ENCODE measurements around the gene VWA2.

VWA2 gene

DNA sequence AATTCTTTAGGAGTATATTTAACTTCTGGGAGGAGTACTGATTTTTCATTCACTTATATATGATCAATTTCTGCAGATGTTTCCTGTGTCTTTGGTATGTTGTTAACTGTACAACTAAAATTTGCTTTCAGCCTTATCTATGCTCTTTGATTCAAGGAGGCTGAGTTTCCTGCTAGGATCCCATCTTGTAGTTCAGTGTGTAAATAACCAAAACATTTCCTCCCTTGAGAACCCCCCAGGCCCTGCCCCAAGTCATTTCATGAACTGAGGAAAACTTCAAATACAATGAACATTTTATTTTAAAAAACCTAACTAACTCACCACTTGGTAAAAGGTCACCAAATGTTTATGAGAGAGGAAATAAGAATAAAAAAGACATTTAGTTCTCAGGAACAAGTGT is 55.5 kb downstream of the VWA2 start:
- H3K27ac ChIP-seq = no peak overlapping the region
- TF ChIP-seq, protein P1, sequence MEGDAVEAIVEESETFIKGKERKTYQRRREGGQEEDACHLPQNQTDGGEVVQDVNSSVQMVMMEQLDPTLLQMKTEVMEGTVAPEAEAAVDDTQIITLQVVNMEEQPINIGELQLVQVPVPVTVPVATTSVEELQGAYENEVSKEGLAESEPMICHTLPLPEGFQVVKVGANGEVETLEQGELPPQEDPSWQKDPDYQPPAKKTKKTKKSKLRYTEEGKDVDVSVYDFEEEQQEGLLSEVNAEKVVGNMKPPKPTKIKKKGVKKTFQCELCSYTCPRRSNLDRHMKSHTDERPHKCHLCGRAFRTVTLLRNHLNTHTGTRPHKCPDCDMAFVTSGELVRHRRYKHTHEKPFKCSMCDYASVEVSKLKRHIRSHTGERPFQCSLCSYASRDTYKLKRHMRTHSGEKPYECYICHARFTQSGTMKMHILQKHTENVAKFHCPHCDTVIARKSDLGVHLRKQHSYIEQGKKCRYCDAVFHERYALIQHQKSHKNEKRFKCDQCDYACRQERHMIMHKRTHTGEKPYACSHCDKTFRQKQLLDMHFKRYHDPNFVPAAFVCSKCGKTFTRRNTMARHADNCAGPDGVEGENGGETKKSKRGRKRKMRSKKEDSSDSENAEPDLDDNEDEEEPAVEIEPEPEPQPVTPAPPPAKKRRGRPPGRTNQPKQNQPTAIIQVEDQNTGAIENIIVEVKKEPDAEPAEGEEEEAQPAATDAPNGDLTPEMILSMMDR (conservative IDR thresholded peaks at IDR 0.05) = no peak
- TF ChIP-seq ZFX (IDR thresholded peaks at IDR 0.05) = no peak

DNA sequence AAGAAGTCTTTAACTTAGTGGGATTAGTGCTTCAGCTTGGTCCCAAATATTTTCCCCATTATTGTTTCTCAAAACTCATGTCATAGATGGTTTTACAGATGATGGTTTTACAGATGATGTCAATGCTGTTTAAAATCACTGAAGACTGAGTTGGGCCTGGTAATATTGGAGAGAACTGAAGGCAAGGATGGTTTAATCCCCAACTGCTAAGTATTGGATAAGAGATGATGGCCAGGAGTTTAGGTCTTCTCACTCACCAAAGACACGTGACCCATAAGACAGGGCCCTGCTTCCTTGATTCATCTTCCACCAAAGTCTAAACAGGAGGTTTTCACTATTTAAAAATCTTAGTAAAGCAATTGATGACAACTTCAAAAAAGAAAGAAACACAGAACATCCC is 56.3 kb downstream of the VWA2 start:
- no peak for TF ChIP-seq ZFX (IDR thresholded peaks at IDR 0.05)
- TF ChIP-seq, protein P1 (conservative IDR thresholded peaks at IDR 0.05) = no peak
- no peak overlapping the region for H3K27ac ChIP-seq

DNA sequence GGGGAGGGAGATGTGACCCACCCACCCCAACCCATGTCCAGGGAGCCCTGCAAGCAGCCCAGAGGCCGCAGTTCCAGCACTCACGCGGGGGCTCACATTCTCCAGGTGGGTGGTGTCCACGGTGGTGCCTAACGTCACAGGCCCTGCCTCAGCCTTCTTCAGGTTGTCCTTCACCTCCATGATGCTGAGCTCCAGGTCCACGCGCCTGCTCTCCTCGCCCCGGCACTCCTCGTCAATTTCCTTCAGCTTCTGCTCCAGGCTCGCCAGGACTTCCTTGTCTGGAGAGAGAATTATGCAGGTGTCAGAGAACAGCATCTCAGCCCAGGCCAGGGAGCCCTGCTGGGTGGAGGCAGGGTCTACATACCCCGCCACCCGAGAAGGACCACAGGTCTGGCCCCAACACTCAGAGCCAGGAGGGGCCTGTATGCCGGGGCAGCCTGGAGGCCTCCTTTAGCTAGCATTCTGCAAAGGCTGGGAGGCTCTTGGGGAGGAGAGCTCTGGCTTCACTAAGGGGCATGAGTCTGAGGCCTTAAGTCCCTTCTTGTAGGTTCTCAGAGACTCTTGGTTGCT is 58.2 kb downstream of the VWA2 start:
- H3K27ac ChIP-seq = no peak overlapping the region
- TF ChIP-seq, protein P1 (conservative IDR thresholded peaks at IDR 0.05) = no peak
- no peak for TF ChIP-seq ZFX (IDR thresholded peaks at IDR 0.05)

DNA sequence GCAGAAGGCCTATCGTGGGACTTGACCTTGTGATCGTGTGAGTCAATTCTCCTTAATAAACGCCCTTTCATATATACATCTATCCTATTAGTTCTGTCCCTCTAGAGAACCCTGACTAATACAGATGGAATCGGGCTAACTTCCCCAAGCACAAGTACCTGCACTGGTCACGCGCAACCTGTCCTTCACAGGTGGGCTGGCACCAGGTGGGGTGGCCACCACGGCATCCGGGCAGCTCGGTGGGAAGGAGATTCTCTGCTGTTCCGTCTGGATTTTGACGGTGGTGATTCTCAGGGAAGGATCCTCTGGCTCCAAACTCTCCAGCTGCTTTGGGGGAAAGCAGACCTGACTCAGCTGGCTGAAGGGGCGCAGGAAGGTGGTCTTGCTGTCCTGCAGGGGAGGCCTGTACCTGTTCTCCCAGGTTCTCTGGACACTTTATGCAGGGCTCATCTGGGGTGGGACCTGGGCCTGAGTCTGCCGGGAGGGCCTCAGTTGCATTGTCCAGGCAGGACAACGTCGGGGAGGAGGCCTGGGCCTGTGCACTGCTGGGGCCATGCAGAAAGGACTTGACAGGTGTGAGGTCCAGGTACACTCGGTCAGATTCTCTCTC is 61.1 kb downstream of the VWA2 start:
- TF ChIP-seq, protein P1 (conservative IDR thresholded peaks at IDR 0.05) = no peak
- TF ChIP-seq ZFX (IDR thresholded peaks at IDR 0.05) = no peak
- no peak overlapping the region for H3K27ac ChIP-seq

DNA sequence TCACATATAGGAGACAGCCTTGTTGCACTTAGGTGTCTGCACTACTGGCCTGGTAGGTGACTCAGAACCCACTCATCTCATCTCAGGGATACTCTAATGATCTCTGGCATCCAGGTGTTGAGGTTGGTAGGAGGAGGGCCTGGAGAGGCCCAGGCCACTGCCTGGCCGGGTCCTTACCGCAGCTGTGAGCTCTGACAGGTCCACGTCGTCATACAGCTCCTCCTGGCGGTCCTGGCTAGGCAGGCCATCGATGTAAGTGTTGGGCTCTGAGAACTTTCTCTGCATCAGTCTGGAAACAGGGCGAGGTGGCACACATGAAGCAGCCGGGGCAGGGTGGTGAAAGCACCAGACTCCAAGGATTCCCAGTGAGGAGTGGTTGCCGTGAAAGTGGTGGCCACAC is 62.1 kb downstream of the VWA2 start:
- no peak overlapping the region for H3K27ac ChIP-seq
- TF ChIP-seq, protein P1 (conservative IDR thresholded peaks at IDR 0.05) = no peak
- TF ChIP-seq ZFX (IDR thresholded peaks at IDR 0.05) = no peak

DNA sequence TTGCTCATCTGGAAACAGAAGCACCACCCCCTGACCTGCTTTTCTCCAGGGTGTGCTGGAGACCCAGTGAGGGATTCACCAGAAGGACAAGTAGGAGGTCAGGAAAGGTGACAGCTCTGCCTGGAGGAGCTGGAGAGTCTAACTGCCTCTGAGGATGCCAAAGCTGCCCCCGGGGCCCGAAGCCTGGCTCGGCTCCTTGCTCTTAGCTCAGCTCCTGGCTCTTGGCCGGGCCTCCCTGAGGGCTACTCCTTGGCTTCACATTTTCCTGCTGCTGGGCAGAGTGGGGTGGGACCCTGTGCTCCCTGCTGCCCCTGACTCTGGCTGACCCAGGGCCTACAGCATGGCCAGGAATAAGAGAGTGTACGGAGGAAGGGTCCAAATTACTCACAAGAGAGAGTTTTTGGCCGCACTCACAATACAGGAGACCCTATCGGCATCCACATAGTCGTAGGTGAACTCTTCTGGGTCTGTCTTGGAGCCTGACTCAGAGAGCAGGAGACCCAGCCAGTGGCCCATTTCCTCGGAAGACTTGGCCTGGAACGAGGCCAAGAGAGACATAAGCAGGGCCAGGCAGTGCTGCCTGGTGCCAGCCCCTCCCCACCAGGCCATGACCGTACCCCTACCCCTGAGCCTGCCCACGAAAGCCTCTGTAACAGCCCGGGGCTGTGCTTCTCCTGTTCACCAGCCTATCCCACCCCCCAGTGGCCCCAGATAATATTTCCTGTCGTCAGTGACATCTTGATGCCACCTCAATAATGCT is 63.1 kb downstream of the VWA2 start:
- TF ChIP-seq, protein P1 (conservative IDR thresholded peaks at IDR 0.05) = no peak
- no peak for TF ChIP-seq ZFX (IDR thresholded peaks at IDR 0.05)
- H3K27ac ChIP-seq = no peak overlapping the region; the same call in 1 of the 2 replicates

DNA sequence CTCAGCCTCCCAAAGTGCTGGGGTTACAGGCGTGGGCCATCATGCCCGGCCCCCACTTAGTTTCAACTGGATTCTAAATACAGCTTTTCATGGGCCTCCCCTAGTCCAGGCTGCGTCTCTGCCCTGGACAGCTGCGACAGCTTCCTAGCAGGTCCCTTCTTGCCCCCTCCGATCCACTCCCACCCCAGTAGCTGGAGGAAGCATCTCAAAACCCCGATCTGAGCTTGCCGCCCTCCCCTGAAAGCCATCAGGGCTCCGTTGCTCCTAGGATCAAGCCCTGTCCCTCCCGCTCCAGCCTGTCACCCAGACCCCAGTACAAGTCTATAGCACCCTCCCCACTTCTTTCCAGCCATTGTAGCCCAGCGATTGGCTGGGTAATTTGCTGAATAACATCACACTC is 64.5 kb downstream of the VWA2 start:
- H3K27ac ChIP-seq = no peak overlapping the region
- TF ChIP-seq, protein P1 (conservative IDR thresholded peaks at IDR 0.05) = no peak

Data from C4-2B (cell line).